Measurements from ENCODE around the gene CPT1C. TPM values are rescaled to one million over a fixed set of nuclear protein-coding genes. Genes with fewer than 3 reads are reported as not detected.

The CPT1C gene
- total and polyA plus RNA-seq, 2 donors (not counting 3 experiments of a cell fraction or from before 2014, with no cell fraction given): 45.7 to 80.8 TPM

DNA sequence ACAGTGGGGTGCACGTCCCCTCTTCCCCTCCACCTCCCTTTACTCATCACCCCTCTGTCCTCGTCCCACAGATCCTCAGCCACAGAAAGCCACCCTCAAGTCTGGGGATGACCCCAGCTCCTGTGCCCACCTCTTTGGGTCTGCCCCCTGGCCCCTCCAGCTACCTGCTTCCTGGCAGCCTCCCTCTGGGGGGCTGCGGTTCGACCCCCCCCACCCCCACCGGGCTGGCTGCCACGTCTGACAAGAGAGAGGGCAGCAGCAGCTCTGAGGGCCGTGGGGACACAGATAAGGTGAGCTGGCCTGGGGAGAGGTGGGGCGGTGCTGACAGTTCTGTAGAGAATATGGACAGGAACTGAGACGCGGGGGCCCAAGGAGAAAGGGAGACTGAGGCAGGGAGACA, 36.3 kb upstream of the CPT1C start:
- no peak overlapping the region for H3K27ac ChIP-seq (ENCODE audit: insufficient read depth, low read depth, low read length)
- peaks cover 22 to 65% of the 10 kb centered on the region in 2 experiments for H3K36me3 ChIP-seq (ENCODE audit: control insufficient read depth in 2 of 2, extremely low read depth in 1 of 2, insufficient read depth in 2 of 2, low read length in 2 of 2)
- H3K4me1 ChIP-seq (ENCODE audit: control insufficient read depth, extremely low read depth, insufficient read depth, low read length): no peaks in the 10 kb centered on the region
- FAIRE-seq (no peak), DNase-seq (ENCODE audit: low read depth, low spot score) (no peak)
- H3K27me3 ChIP-seq (ENCODE audit: control insufficient read depth in 2 of 2, insufficient read depth in 2 of 2, low read length in 2 of 2): no peaks in the 10 kb centered on the region
- no peaks in the 10 kb centered on the region for H4K20me1 ChIP-seq (replicated peaks; ENCODE audit: control insufficient read depth, extremely low read depth, insufficient read depth, low read length)
- ChIA-PET POLR2A (interaction anchor here (1.0 kb wide), 1 partner anchor 13 kb away, joined by 4 read pairs; the partner anchor contains the start of gene SCAF1), CTCF (interaction anchor here (1.8 kb wide), 1 partner anchor 22 kb away, joined by 5 read pairs; the partner anchor contains the start of gene PRMT1)
- no peak overlapping the region for H2AFZ ChIP-seq (ENCODE audit: low read depth, low read length)
- no TSS peak for BruUV-seq (replicated peaks)
- H3K9me1 ChIP-seq (replicated peaks; ENCODE audit: control insufficient read depth, extremely low read depth, insufficient read depth, low read length): no peaks in the 10 kb centered on the region
- dilution Hi-C loops (cut with MboI; ENCODE audit: extremely low pct_ligation_motif_present, low sequenced_read_pairs) (no loop called here), intact Hi-C loops (cut with micrococcal nuclease) (no loop called here)
- no peak overlapping the region for H3K4me3 ChIP-seq (replicated peaks in 1 of 3; ENCODE audit: insufficient read depth in 1 of 3, low read depth in 1 of 3, low read length in 3 of 3)
- H3K9me3 ChIP-seq (replicated peaks; ENCODE audit: control insufficient read depth, insufficient read depth, low read length): no peaks in the 10 kb centered on the region
- no peak overlapping the region for H3K9ac ChIP-seq (replicated peaks; ENCODE audit: extremely low read depth, insufficient read depth, low read length)
- no peak overlapping the region for H3K4me2 ChIP-seq (ENCODE audit: insufficient read depth, low read length)
- TF ChIP-seq JUN (IDR thresholded peaks at IDR 0.05; ENCODE audit: borderline replicate concordance, insufficient read depth, insufficient read length, low read depth): no peak
- no peak for TF ChIP-seq FOS (IDR thresholded peaks at IDR 0.05; ENCODE audit: borderline replicate concordance, insufficient read depth, low read length)
- TF ChIP-seq MYC (IDR thresholded peaks at IDR 0.05; ENCODE audit: low read depth, low read length): no peak
- no peak for TF ChIP-seq EZH2 (IDR thresholded peaks at IDR 0.05; ENCODE audit: borderline replicate concordance, low read depth, low read length, severe bottlenecking)
- TF ChIP-seq, protein P1, sequence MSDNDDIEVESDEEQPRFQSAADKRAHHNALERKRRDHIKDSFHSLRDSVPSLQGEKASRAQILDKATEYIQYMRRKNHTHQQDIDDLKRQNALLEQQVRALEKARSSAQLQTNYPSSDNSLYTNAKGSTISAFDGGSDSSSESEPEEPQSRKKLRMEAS (IDR thresholded peaks at IDR 0.05; ENCODE audit: insufficient read depth, insufficient read length): no peak
- TF ChIP-seq, protein P2, sequence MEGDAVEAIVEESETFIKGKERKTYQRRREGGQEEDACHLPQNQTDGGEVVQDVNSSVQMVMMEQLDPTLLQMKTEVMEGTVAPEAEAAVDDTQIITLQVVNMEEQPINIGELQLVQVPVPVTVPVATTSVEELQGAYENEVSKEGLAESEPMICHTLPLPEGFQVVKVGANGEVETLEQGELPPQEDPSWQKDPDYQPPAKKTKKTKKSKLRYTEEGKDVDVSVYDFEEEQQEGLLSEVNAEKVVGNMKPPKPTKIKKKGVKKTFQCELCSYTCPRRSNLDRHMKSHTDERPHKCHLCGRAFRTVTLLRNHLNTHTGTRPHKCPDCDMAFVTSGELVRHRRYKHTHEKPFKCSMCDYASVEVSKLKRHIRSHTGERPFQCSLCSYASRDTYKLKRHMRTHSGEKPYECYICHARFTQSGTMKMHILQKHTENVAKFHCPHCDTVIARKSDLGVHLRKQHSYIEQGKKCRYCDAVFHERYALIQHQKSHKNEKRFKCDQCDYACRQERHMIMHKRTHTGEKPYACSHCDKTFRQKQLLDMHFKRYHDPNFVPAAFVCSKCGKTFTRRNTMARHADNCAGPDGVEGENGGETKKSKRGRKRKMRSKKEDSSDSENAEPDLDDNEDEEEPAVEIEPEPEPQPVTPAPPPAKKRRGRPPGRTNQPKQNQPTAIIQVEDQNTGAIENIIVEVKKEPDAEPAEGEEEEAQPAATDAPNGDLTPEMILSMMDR (IDR thresholded peaks at IDR 0.05; ENCODE audit: extremely low read depth in 1 of 2, insufficient read depth in 1 of 2, low read depth in 1 of 2, low read length in 2 of 2): no peak
- no peak for TF ChIP-seq POLR2A (IDR thresholded peaks at IDR 0.05; ENCODE audit: low read depth, low read length)
- no peak for TF ChIP-seq GATA2 (IDR thresholded peaks at IDR 0.05; ENCODE audit: insufficient read depth, insufficient read length, low read depth, low read length)
- TF ChIP-seq POLR2AphosphoS5 (IDR thresholded peaks at IDR 0.05; ENCODE audit: insufficient read depth, low read depth, low read length): no peak
- no peaks in the 10 kb centered on the region for H3K79me2 ChIP-seq (ENCODE audit: control insufficient read depth, insufficient read depth, low read length)
